Muscle of leg (tissue), 11 donors: ENCODE measurements around the gene SLC66A1. TPM values are rescaled to one million over a fixed set of nuclear protein-coding genes. Genes with fewer than 3 reads are reported as not detected.

Source experiments
- DNase-seq: peaks from one replicate; pipeline ENCODE4 v3.0.0; 2013
- H3K27ac ChIP-seq: one replicate; pipeline ENCODE4 v1.5.1; 2013; ENCODE audit warnings: mild to moderate bottlenecking, low read length, control low read depth
- H3K27me3 ChIP-seq: one replicate; pipeline ENCODE4 v1.6.1; 2013; ENCODE audit warnings: low read length; ENCODE audit not compliant: control insufficient read depth, insufficient read depth
- H3K36me3 ChIP-seq: one replicate; pipeline ENCODE4 v1.6.1; 2013; ENCODE audit warnings: low read length; ENCODE audit not compliant: control insufficient read depth, insufficient read depth
- H3K4me1 ChIP-seq: one replicate; pipeline ENCODE4 v1.6.1; 2013; ENCODE audit warnings: low read length; ENCODE audit not compliant: control insufficient read depth, insufficient read depth
- H3K4me3 ChIP-seq: one replicate; pipeline ENCODE4 v1.5.1; 2013; ENCODE audit warnings: low read length, control low read depth
- H3K9me3 ChIP-seq: replicated peaks from 2 replicates; pipeline ENCODE4 v1.6.1; 2013; ENCODE audit warnings: low read depth, low read length; ENCODE audit not compliant: control insufficient read depth
- WGBS: methylation state at CpG from one replicate; pipeline ENCODE4 v1.1.5; 2013; ENCODE audit warnings: missing lambda C conversion rate; ENCODE audit not compliant: insufficient coverage; 5-methylcytosine and 5-hydroxymethylcytosine counted together
- polyA plus RNA-seq, 8 donors: library from polyadenylated mRNA; unstranded; fragments of 120-200 nt; gene quantifications; one replicate each; pipeline versions ENCODE4 v1.2.1 to v1.2.3, GENCODE V29; 2013; ENCODE audit warnings: inconsistent platforms in 1 of 8, low replicate concordance in 1 of 8; ENCODE audit not compliant: insufficient read length in 8 of 8, insufficient read depth in 1 of 8
- total RNA-seq: library from RNA; stranded (reverse); fragments of 120-200 nt; gene quantifications from one replicate; pipeline ENCODE4 v1.2.4, GENCODE V29; 2013

The SLC66A1 gene
- total and polyA plus RNA-seq, 9 donors = 8.9 to 12.9 (median 9.7) TPM

GRCh38 chr1:19331262-19331878, 19.2 kb downstream of the SLC66A1 start:
- Histone ChIP-seq H3K27ac (no peak overlapping the region), H3K36me3 (peaks cover 44% of the 10 kb centered on the region), H3K9me3 (no peaks in the 10 kb centered on the region), H3K27me3 (no peaks in the 10 kb centered on the region), H3K4me1 (no peaks in the 10 kb centered on the region), H3K4me3 (no peak overlapping the region)
- WGBS = 83% methylated on average over 9 of the region's 13 CpGs
- DNase-seq = no peak

- Histone ChIP-seq H3K4me1 (no peaks in the 10 kb centered on the region), H3K27me3 (no peaks in the 10 kb centered on the region), H3K36me3 (peaks cover 31% of the 10 kb centered on the region), H3K4me3 (no peak overlapping the region), H3K9me3 (no peaks in the 10 kb centered on the region), H3K27ac (no peak overlapping the region)
- no peak for DNase-seq
- 88% methylated on average over 8 of the region's 12 CpGs for WGBS
Measured at GRCh38 chr1:19332832-19333231, 20.7 kb downstream of the SLC66A1 start.

- Histone ChIP-seq H3K36me3 (peaks cover 29% of the 10 kb centered on the region), H3K4me3 (no peak overlapping the region), H3K27ac (no peak overlapping the region), H3K9me3 (no peaks in the 10 kb centered on the region), H3K27me3 (no peaks in the 10 kb centered on the region), H3K4me1 (no peaks in the 10 kb centered on the region)
- no peak for DNase-seq
- WGBS = 85% methylated on average over 5 of the region's 9 CpGs
Measured at GRCh38 chr1:19333587-19334354, 21.6 kb downstream of the SLC66A1 start.

- WGBS = 68% methylated on average over 7 of the region's 7 CpGs
- Histone ChIP-seq H3K4me3 (no peak overlapping the region), H3K36me3 (peaks cover 35% of the 10 kb centered on the region), H3K9me3 (no peaks in the 10 kb centered on the region), H3K27me3 (no peaks in the 10 kb centered on the region), H3K27ac (no peak overlapping the region), H3K4me1 (peaks cover 6% of the 10 kb centered on the region)
- DNase-seq = no peak
Measured at GRCh38 chr1:19336543-19336942, 24.4 kb downstream of the SLC66A1 start.

GRCh38 chr1:19337289-19337688, 25.2 kb downstream of the SLC66A1 start:
- Histone ChIP-seq H3K4me3 (no peak overlapping the region), H3K27me3 (no peaks in the 10 kb centered on the region), H3K4me1 (peaks cover 13% of the 10 kb centered on the region), H3K9me3 (no peaks in the 10 kb centered on the region), H3K27ac (no peak overlapping the region), H3K36me3 (peaks cover 38% of the 10 kb centered on the region)
- no peak for DNase-seq
- 53% methylated on average over 2 of the region's 4 CpGs for WGBS

- no peak overlapping the region for H3K27ac ChIP-seq
- 32% methylated on average over 15 of the region's 27 CpGs for WGBS
- peaks cover 43% of the 10 kb centered on the region for H3K36me3 ChIP-seq
- H3K27me3 ChIP-seq = no peaks in the 10 kb centered on the region
- no peak for DNase-seq
- H3K4me3 ChIP-seq = no peak overlapping the region
- no peaks in the 10 kb centered on the region for H3K9me3 ChIP-seq
- peaks cover 18% of the 10 kb centered on the region for H3K4me1 ChIP-seq
Measured at GRCh38 chr1:19338323-19338762, 26.2 kb downstream of the SLC66A1 start.

GRCh38 chr1:19339214-19339861, 27.2 kb downstream of the SLC66A1 start:
- H3K36me3 ChIP-seq = peaks cover 52% of the 10 kb centered on the region

GRCh38 chr1:19340387-19340937, 28.3 kb downstream of the SLC66A1 start:
- 77% methylated on average over 10 of the region's 14 CpGs for WGBS
- Histone ChIP-seq H3K27ac (no peak overlapping the region), H3K9me3 (no peaks in the 10 kb centered on the region), H3K4me1 (peaks cover 21% of the 10 kb centered on the region), H3K36me3 (peaks cover 63% of the 10 kb centered on the region), H3K27me3 (no peaks in the 10 kb centered on the region), H3K4me3 (no peak overlapping the region)
- no peak for DNase-seq

More at GRCh38 chr1:19339214-19339861, 27.2 kb downstream of the SLC66A1 start:
- no peaks in the 10 kb centered on the region for H3K9me3 ChIP-seq
- H3K4me1 ChIP-seq = peaks cover 18% of the 10 kb centered on the region
- H3K27ac ChIP-seq = no peak overlapping the region
- 66% methylated on average over 19 of the region's 19 CpGs for WGBS
- H3K27me3 ChIP-seq = no peaks in the 10 kb centered on the region
- no peak for DNase-seq
- no peak overlapping the region for H3K4me3 ChIP-seq

- peak; percentile 76 for DNase-seq
- Histone ChIP-seq H3K9me3 (no peaks in the 10 kb centered on the region), H3K36me3 (peaks cover 68% of the 10 kb centered on the region), H3K27ac (peak overlapping the region; percentile 55), H3K4me3 (no peak overlapping the region), H3K4me1 (peaks cover 21% of the 10 kb centered on the region), H3K27me3 (no peaks in the 10 kb centered on the region)
- 34% methylated on average over 21 of the region's 25 CpGs for WGBS
Measured at GRCh38 chr1:19341201-19342061, 29.3 kb downstream of the SLC66A1 start.
